ENCODE data around the gene GRIP1.

The GRIP1 gene

GRCh38 chr12:66533767-66534166 lies 145.1 kb downstream of the GRIP1 start:
- Histone ChIP-seq H4K20me1 (ENCODE audit: control insufficient read depth, insufficient read depth, low read depth, low read length) (no peaks in the 10 kb centered on the region), H3K4me1 (ENCODE audit: control insufficient read depth, low read length) (peaks cover 65% of the 10 kb centered on the region), H3K27ac (ENCODE audit: low read depth, low read length) (peak overlapping the region; percentile 47), H3K79me2 (ENCODE audit: control insufficient read depth, low read length) (no peaks in the 10 kb centered on the region), H3K4me2 (ENCODE audit: low read length) (peak overlapping the region; percentile 39), H3K9me3 (ENCODE audit: control insufficient read depth, insufficient read depth, low read length) (no peaks in the 10 kb centered on the region), H3K9me2 (replicated peaks; ENCODE audit: control insufficient read depth, low read length) (no peaks in the 10 kb centered on the region), H3F3A (ENCODE audit: control insufficient read depth, insufficient read depth) (peaks cover 8% of the 10 kb centered on the region), H3K36me3 (ENCODE audit: control insufficient read depth, low read length) (no peaks in the 10 kb centered on the region), H3K27me3 (ENCODE audit: control insufficient read depth, low read length) (no peaks in the 10 kb centered on the region), H3K4me3 (ENCODE audit: low read length) (peak overlapping the region; percentile 1; the same call in 1 of the 2 replicates)
- TF ChIP-seq CTCF (IDR thresholded peaks at IDR 0.05; ENCODE audit: low read depth, low read length, poor library complexity, severe bottlenecking) (no peak), EZH2phosphoT487 (IDR thresholded peaks at IDR 0.05; ENCODE audit: borderline replicate concordance, low read length) (no peak)

- Histone ChIP-seq H3K79me2 (ENCODE audit: control insufficient read depth, low read length) (no peaks in the 10 kb centered on the region), H3K36me3 (ENCODE audit: control insufficient read depth, low read length) (no peaks in the 10 kb centered on the region), H3K4me2 (ENCODE audit: low read length) (no peak overlapping the region), H3K27me3 (ENCODE audit: control insufficient read depth, low read length) (no peaks in the 10 kb centered on the region), H3K9me3 (ENCODE audit: control insufficient read depth, insufficient read depth, low read length) (peaks cover 3% of the 10 kb centered on the region; the same call in 1 of the 2 replicates), H4K20me1 (ENCODE audit: control insufficient read depth, insufficient read depth, low read depth, low read length) (no peaks in the 10 kb centered on the region), H3K27ac (ENCODE audit: low read depth, low read length) (no peak overlapping the region), H3K4me3 (ENCODE audit: low read length) (no peak overlapping the region), H3F3A (ENCODE audit: control insufficient read depth, insufficient read depth) (peaks cover 8% of the 10 kb centered on the region), H3K9me2 (replicated peaks; ENCODE audit: control insufficient read depth, low read length) (no peaks in the 10 kb centered on the region), H3K4me1 (ENCODE audit: control insufficient read depth, low read length) (peaks cover 70% of the 10 kb centered on the region)
- TF ChIP-seq EZH2phosphoT487 (IDR thresholded peaks at IDR 0.05; ENCODE audit: borderline replicate concordance, low read length), result no peak
- no peak for TF ChIP-seq CTCF (IDR thresholded peaks at IDR 0.05; ENCODE audit: low read depth, low read length, poor library complexity, severe bottlenecking)
Measured at GRCh38 chr12:66531766-66532165, 147.1 kb downstream of the GRIP1 start.

GRCh38 chr12:66529934-66530333 lies 148.9 kb downstream of the GRIP1 start:
- Histone ChIP-seq H3K27ac (ENCODE audit: low read depth, low read length) (no peak overlapping the region), H3K4me2 (ENCODE audit: low read length) (no peak overlapping the region), H3K9me3 (ENCODE audit: control insufficient read depth, insufficient read depth, low read length) (peaks cover 3% of the 10 kb centered on the region; the same call in 1 of the 2 replicates), H3K4me1 (ENCODE audit: control insufficient read depth, low read length) (peaks cover 56% of the 10 kb centered on the region), H3K27me3 (ENCODE audit: control insufficient read depth, low read length) (no peaks in the 10 kb centered on the region), H4K20me1 (ENCODE audit: control insufficient read depth, insufficient read depth, low read depth, low read length) (no peaks in the 10 kb centered on the region), H3K9me2 (replicated peaks; ENCODE audit: control insufficient read depth, low read length) (no peaks in the 10 kb centered on the region), H3F3A (ENCODE audit: control insufficient read depth, insufficient read depth) (peaks cover 8% of the 10 kb centered on the region), H3K36me3 (ENCODE audit: control insufficient read depth, low read length) (no peaks in the 10 kb centered on the region), H3K79me2 (ENCODE audit: control insufficient read depth, low read length) (no peaks in the 10 kb centered on the region), H3K4me3 (ENCODE audit: low read length) (no peak overlapping the region)
- TF ChIP-seq EZH2phosphoT487 (IDR thresholded peaks at IDR 0.05; ENCODE audit: borderline replicate concordance, low read length) (no peak), CTCF (IDR thresholded peaks at IDR 0.05; ENCODE audit: low read depth, low read length, poor library complexity, severe bottlenecking) (no peak)
